Body of pancreas (tissue), 4 donors: ENCODE results near the gene NOL4L. TPM values are rescaled to one million over a fixed set of nuclear protein-coding genes. Genes with fewer than 3 reads are reported as not detected.
A peak's percentile ranks its signal among the peaks of the same experiment; 100 is the strongest.

Source experiments
- ATAC-seq: fragments of 150-250 bp; one replicate; pipeline ENCODE4 v1.9.1; 2016
- DNase-seq, 4 donors: peaks; one replicate each; pipeline ENCODE4 v3.0.0-alpha.2; 2019
- H3K27ac ChIP-seq, 4 donors: fragments of 200-600 bp; sonication (generic); 1 replicate in 3 of 4; 2 replicates in 1 of 4; pipeline versions ENCODE4 v1.5.1 to v1.6.1; 2016 to 2019; ENCODE audit warnings: mild to moderate bottlenecking in 1 of 4, mixed read lengths in 1 of 4, moderate library complexity in 1 of 4
- H3K27me3 ChIP-seq, 2 donors: fragments of 200-600 bp; sonication (generic); one replicate each; pipeline ENCODE4 v1.6.0; 2016; ENCODE audit warnings: mild to moderate bottlenecking in 1 of 2
- H3K36me3 ChIP-seq, 2 donors: fragments of 200-600 bp; sonication (generic); replicated peaks in 1 of 2; 2 replicates each; pipeline ENCODE4 v1.5.1; 2016; ENCODE audit warnings: low read depth in 2 of 2; ENCODE audit not compliant: insufficient read depth in 1 of 2
- H3K4me1 ChIP-seq: fragments of 200-600 bp; sonication (generic); one replicate; pipeline ENCODE4 v1.6.0; 2016
- H3K4me3 ChIP-seq, 2 donors: fragments of 200-600 bp; sonication (generic); 1 replicate in 1 of 2; 2 replicates in 1 of 2; pipeline ENCODE4 v1.5.1; 2016 to 2019
- H3K9me3 ChIP-seq, 3 donors: fragments of 200-600 bp; sonication (generic); 1 replicate in 2 of 3; 2 replicates in 1 of 3; pipeline ENCODE4 v1.5.1; 2016
- POLR2A ChIP-seq, 3 donors: fragments of 450-650 bp; IDR thresholded peaks; one replicate each; pipeline ENCODE4 v1.6.1; 2016; ENCODE audit warnings: antibody characterized with exemption in 3 of 3, mild to moderate bottlenecking in 2 of 3
- WGBS, 2 donors: methylation state at CpG; one replicate each; pipeline ENCODE4 v1.1.5; 2017; 5-methylcytosine and 5-hydroxymethylcytosine counted together
- intact Hi-C: fragments of 100-400 bp; cut with DNase I; formaldehyde crosslinking; loops from one replicate; pipeline ENCODE4 v1.15.1; 2023
- total RNA-seq, 2 donors: library from RNA; depleted of rRNA; stranded (reverse); fragments of >200 nt; gene quantifications; one replicate each; pipeline ENCODE4 v1.1.0, GENCODE V29; 2016
- TF ChIP-seq, protein P1 (sequence below), 7 experiments: fragments of 450-650 bp in 4 of 7; fragments of 200-600 bp in 3 of 7; sonication (generic) in 3 of 7; IDR thresholded peaks; one replicate each; pipeline ENCODE4 v1.5.1; 2016 to 2019; ENCODE audit warnings: antibody characterized with exemption in 7 of 7

NOL4L gene
- total RNA-seq, 2 donors from 2014 or later, result 15.0 to 36.9 TPM

DNA sequence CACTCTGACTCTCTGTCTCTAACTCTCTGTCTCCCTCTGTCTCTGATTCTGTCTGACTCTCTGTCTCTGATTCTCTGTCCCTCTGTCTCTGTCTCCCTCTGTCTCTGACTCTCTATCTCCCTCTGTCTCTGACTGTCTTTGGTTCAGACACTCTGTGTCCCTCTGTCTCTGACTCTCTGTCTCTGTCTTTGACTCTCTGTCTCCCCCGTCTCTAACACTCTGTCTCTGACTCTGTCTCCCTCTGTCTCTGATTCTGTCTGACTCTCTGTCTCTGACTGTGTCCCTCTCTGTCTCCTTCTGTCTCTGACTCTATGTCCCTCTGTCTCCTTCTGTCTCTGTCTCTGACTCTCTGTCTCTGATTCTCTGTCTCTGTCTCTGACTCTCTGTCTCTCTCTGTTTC is 21.7 kb upstream of the NOL4L start:
- no peak for TF ChIP-seq POLR2A (IDR thresholded peaks at IDR 0.05)
- TF ChIP-seq, protein P1, sequence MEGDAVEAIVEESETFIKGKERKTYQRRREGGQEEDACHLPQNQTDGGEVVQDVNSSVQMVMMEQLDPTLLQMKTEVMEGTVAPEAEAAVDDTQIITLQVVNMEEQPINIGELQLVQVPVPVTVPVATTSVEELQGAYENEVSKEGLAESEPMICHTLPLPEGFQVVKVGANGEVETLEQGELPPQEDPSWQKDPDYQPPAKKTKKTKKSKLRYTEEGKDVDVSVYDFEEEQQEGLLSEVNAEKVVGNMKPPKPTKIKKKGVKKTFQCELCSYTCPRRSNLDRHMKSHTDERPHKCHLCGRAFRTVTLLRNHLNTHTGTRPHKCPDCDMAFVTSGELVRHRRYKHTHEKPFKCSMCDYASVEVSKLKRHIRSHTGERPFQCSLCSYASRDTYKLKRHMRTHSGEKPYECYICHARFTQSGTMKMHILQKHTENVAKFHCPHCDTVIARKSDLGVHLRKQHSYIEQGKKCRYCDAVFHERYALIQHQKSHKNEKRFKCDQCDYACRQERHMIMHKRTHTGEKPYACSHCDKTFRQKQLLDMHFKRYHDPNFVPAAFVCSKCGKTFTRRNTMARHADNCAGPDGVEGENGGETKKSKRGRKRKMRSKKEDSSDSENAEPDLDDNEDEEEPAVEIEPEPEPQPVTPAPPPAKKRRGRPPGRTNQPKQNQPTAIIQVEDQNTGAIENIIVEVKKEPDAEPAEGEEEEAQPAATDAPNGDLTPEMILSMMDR (IDR thresholded peaks at IDR 0.05), result no peak
- intact Hi-C loops, result no loop called here
- H3K4me1 ChIP-seq, result no peaks in the 10 kb centered on the region
- peaks cover 0 to 6% of the 10 kb centered on the region in 2 donors for H3K27me3 ChIP-seq
- DNase-seq (no peak), ATAC-seq (no peak)
- no peaks in the 10 kb centered on the region for H3K36me3 ChIP-seq
- H3K9me3 ChIP-seq, result no peaks in the 10 kb centered on the region
- H3K27ac ChIP-seq, result no peak overlapping the region
- no peak overlapping the region for H3K4me3 ChIP-seq
- 70 to 93% methylated on average over 1 of the region's 1 CpG for WGBS, 2 donors

DNA sequence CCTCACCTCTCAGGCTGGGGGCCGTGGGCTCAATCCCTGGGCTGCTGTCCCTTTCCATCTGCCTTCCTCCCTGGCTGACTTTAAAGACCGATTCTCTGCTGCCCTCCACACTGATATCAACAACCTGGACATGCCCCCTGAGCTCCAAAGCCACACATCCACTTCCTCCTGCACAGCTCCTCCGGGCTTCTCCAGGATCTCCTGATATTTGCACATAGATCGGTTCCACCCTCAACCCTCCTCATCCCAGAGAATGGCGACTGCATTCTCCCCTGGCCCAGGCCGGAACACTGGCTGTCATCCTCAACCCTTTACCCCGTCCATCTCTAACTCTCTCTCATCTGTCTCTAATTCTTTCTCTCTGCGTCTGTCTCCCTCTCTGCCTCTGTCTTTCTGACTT is 21.0 kb upstream of the NOL4L start:
- TF ChIP-seq, protein P1 (IDR thresholded peaks at IDR 0.05), result no peak
- no peak for TF ChIP-seq POLR2A (IDR thresholded peaks at IDR 0.05)
- 50 to 55% methylated on average over 8 of the region's 8 CpGs for WGBS, 2 donors
- ATAC-seq (no peak), DNase-seq (no peak)
- H3K27me3 ChIP-seq, result peaks cover 0 to 6% of the 10 kb centered on the region in 2 donors
- H3K27ac ChIP-seq, result no peak overlapping the region
- no peaks in the 10 kb centered on the region for H3K9me3 ChIP-seq
- intact Hi-C loops, result no loop called here
- no peaks in the 10 kb centered on the region for H3K4me1 ChIP-seq
- no peak overlapping the region for H3K4me3 ChIP-seq
- no peaks in the 10 kb centered on the region for H3K36me3 ChIP-seq

DNA sequence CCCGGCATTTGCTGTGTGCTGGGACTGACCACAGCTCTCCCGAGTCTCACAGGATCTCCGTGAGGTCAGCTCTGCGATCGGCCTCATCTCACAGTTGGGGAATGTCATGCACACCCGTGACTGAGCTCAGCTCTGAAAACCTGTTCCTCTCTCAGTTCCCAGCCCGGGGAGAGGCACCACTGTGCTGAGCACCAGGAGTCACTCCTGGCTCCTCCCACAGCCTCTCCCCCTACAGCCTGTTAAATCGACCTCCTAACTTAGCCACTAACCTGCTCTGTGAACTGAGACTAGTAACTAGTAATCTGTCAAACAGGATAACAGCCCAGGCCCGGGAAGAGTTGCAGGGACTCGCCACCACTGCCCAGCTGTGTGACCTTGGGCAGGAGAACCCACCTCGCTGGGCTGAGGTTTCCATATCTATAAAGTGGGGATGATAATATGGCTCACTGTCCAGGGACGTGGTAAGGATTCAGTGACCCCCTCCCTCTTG is 20.1 kb upstream of the NOL4L start:
- DNase-seq (peak in 1 of 4 donors; percentile 66), ATAC-seq (peak; percentile 25)
- intact Hi-C loops, result no loop called here
- Histone ChIP-seq H3K4me3 (no peak overlapping the region), H3K27me3 (peaks cover 0 to 6% of the 10 kb centered on the region in 2 donors), H3K9me3 (no peaks in the 10 kb centered on the region), H3K36me3 (no peaks in the 10 kb centered on the region), H3K27ac (no peak overlapping the region), H3K4me1 (no peaks in the 10 kb centered on the region)
- WGBS, 2 donors, result 22 to 36% methylated on average over 10 to 12 of the region's 12 CpGs
- TF ChIP-seq, protein P1 (IDR thresholded peaks at IDR 0.05), result no peak
- TF ChIP-seq POLR2A (IDR thresholded peaks at IDR 0.05), result no peak

DNA sequence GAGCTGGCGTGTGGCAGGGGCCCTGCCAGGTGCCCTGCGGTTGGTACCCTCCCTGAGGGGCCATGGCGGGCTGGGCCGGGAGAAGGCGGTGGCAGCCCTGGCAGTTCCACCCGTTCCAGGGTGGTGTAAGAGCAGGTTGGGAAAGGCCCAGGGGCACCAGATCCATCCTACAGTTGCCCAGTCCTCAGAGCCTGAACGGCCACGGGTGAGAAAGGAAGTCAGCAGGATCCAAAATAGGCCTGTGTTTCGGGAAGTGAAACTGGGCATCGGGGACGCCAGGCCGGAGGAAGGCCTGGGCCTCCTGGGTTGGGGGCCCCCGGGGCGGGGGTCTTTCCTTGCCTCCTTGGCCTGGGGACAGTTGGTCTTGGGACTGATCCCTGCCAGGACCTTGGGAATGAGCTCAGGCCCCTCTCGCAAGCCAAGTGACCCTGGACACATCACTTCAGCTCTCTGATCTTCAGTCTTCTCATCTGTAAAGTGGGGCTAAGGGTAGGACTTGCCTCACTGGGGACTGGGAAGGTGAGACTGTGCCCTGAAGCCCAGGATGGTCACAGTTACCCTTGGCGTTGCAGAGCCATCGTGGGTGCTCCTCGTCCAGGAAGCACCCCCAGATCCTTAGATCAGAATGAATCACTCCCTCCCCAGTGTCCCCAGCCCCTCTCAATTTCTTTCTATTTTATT is 18.1 kb upstream of the NOL4L start:
- Histone ChIP-seq H3K27me3 (peaks cover 0 to 6% of the 10 kb centered on the region in 2 donors), H3K27ac (no peak overlapping the region), H3K4me3 (no peak overlapping the region), H3K4me1 (no peaks in the 10 kb centered on the region), H3K9me3 (no peaks in the 10 kb centered on the region), H3K36me3 (no peaks in the 10 kb centered on the region)
- intact Hi-C loops, result no loop called here
- peak in 1 of 4 donors; percentile 65 for DNase-seq
- ATAC-seq, result no peak
- no peak for TF ChIP-seq POLR2A (IDR thresholded peaks at IDR 0.05)
- TF ChIP-seq, protein P1 (IDR thresholded peaks at IDR 0.05), result no peak
- WGBS, 2 donors, result 72 to 83% methylated on average over 3 to 16 of the region's 18 CpGs

DNA sequence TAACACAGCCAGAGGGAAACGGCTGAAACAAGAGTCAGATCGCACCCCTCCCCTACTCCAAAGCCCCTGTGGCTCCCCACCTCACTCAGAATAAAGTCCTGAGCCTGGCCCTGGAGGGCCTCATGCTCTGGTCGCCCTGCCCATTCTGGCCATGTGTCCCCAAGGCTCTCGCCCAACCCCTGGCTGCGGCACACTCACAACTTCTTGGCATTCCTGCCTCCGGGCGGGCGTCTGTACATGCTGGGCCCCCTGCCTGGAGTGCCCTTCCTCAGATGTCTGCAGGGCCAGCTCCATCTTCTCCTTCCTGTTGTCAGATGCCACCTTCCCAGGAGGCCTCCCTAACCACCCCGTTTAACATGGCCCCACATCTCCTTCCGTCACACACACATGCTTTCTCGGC is 17.1 kb upstream of the NOL4L start:
- intact Hi-C loops, result no loop called here

More for the DNA sequence above, 17.1 kb upstream of the NOL4L start:
- Histone ChIP-seq H3K36me3 (no peaks in the 10 kb centered on the region), H3K9me3 (no peaks in the 10 kb centered on the region), H3K27me3 (peaks cover 0 to 6% of the 10 kb centered on the region in 2 donors), H3K4me1 (no peaks in the 10 kb centered on the region), H3K27ac (no peak overlapping the region), H3K4me3 (no peak overlapping the region)
- ATAC-seq (no peak), DNase-seq (no peak)
- WGBS, 2 donors, result 80 to 85% methylated on average over 10 to 11 of the region's 11 CpGs
- TF ChIP-seq POLR2A (IDR thresholded peaks at IDR 0.05), result no peak
